Lower leg skin (tissue), 3 donors: Measurements from ENCODE around the gene RAD18.

Experiments used
- CTCF ChIP-seq, 3 donors: fragments of 450-650 bp; IDR thresholded peaks; one replicate each; pipeline ENCODE4 v1.5.1; 2016; ENCODE audit warnings: antibody characterized with exemption in 3 of 3, mild to moderate bottlenecking in 3 of 3, moderate library complexity in 2 of 3
- POLR2A ChIP-seq, 2 donors: fragments of 450-650 bp; IDR thresholded peaks; one replicate each; pipeline ENCODE4 v1.6.1; 2016 to 2017; ENCODE audit warnings: antibody characterized with exemption in 2 of 2, mild to moderate bottlenecking in 1 of 2, moderate library complexity in 1 of 2

- TF ChIP-seq POLR2A (IDR thresholded peaks at IDR 0.05) (no peak), CTCF (IDR thresholded peaks at IDR 0.05) (no peak)
These were observed 17.5 kb upstream of the RAD18 start for GRCh38 chr3:8980756-8981257.
